K562 (cell line): Measurements from ENCODE around the gene CEACAM5. TPM values are rescaled to one million over a fixed set of nuclear protein-coding genes. Genes with fewer than 3 reads are reported as not detected.

Experiments
- polyA plus RNA-seq, 8 experiments: library from polyadenylated mRNA; depleted of rRNA in 4 of 8; stranded (reverse) in 5 of 8; unstranded in 3 of 8; fragments of >200 nt; fragmentation: Nextera tagmentation in 2 of 8; fragmentation: Illumina TruSeq in 1 of 8; extraction: Ambion mirVana in 2 of 8; extraction: Trizol in 1 of 8; gene quantifications; 2 replicates each; pipeline versions ENCODE4 v1.2.1 to v1.2.3, GENCODE V29; 2011 to 2014; ENCODE audit warnings: inconsistent platforms in 1 of 8, missing spikeins in 1 of 8
- total RNA-seq, 7 experiments: library from RNA; depleted of rRNA in 6 of 7; stranded (reverse); fragments of >200 nt in 6 of 7; fragmentation: Illumina TruSeq in 2 of 7; extraction: Trizol in 2 of 7; gene quantifications; 2 replicates each; pipeline versions ENCODE4 v1.2.1 to v1.2.3, GENCODE V29; 2011 to 2021; ENCODE audit warnings: low replicate concordance in 1 of 7

Gene CEACAM5
- total and polyA plus RNA-seq, 9 of the 15 experiments (the other 6 are each of a cell fraction or from before 2014, with no cell fraction given) = 0.33 TPM; not detected in 8

Other genes starting within 250 kb of the CEACAM5 start
Only the 7 nearest of the 11 such genes appear.
- gene CEACAM21, start 132.5 kb upstream of the CEACAM5 start, total RNA-seq (2014; rRNA removed) = 0.12 and 0.14 TPM in 2 replicates
- gene CEACAM21, start 132.5 kb upstream of the CEACAM5 start, total RNA-seq (2014; rRNA removed; fragmentation: Illumina TruSeq; extraction: Trizol) = 0.13 and 0.18 TPM in 2 replicates
- gene CEACAM21, start 132.5 kb upstream of the CEACAM5 start, total RNA-seq (2015; rRNA removed; fragmentation: Illumina TruSeq; extraction: Trizol) = 0.40 and 0.49 TPM in 2 replicates
- 0.18 TPM in 2 replicates for gene CEACAM21, start 132.5 kb upstream of the CEACAM5 start, total RNA-seq (2021)
- gene CEACAM21, start 132.5 kb upstream of the CEACAM5 start, polyA plus RNA-seq (2011; rRNA removed) = 0.06 TPM in 1 of 2 replicates, not detected in the other
- 0.24 and 0.30 TPM in 2 replicates for gene CEACAM21, start 132.5 kb upstream of the CEACAM5 start, polyA plus RNA-seq (2014; fragmentation: Illumina TruSeq; extraction: Trizol)
- under 1 TPM in 1 of 2 experiments, not detected in 1; 0.24 TPM for gene CEACAM21, start 132.5 kb upstream of the CEACAM5 start, polyA plus RNA-seq (2014; fragmentation: Nextera tagmentation; extraction: Ambion mirVana)
- 0.11 TPM in 1 of 2 replicates, not detected in the other for gene CEACAM21, start 132.5 kb upstream of the CEACAM5 start, polyA plus RNA-seq (2014; rRNA removed)
- gene CEACAM4, start 81.6 kb upstream of the CEACAM5 start, total RNA-seq (2014; rRNA removed) = not detected in 2 replicates
- not detected in 2 replicates for gene CEACAM4, start 81.6 kb upstream of the CEACAM5 start, total RNA-seq (2014; rRNA removed; fragmentation: Illumina TruSeq; extraction: Trizol)
- not detected in 2 replicates for gene CEACAM4, start 81.6 kb upstream of the CEACAM5 start, total RNA-seq (2015; rRNA removed; fragmentation: Illumina TruSeq; extraction: Trizol)
- gene CEACAM4, start 81.6 kb upstream of the CEACAM5 start, total RNA-seq (2021) = not detected in 2 replicates
- not detected in 2 replicates for gene CEACAM4, start 81.6 kb upstream of the CEACAM5 start, polyA plus RNA-seq (2011; rRNA removed)
- gene CEACAM4, start 81.6 kb upstream of the CEACAM5 start, polyA plus RNA-seq (2014; fragmentation: Illumina TruSeq; extraction: Trizol) = not detected in 2 replicates
- gene CEACAM4, start 81.6 kb upstream of the CEACAM5 start, polyA plus RNA-seq (2014; fragmentation: Nextera tagmentation; extraction: Ambion mirVana) = not detected
- gene CEACAM4, start 81.6 kb upstream of the CEACAM5 start, polyA plus RNA-seq (2014; rRNA removed) = not detected in 2 replicates
- not detected in 2 replicates for gene CEACAM7, start 20.4 kb upstream of the CEACAM5 start, total RNA-seq (2014; rRNA removed)
- not detected in 2 replicates for gene CEACAM7, start 20.4 kb upstream of the CEACAM5 start, total RNA-seq (2014; rRNA removed; fragmentation: Illumina TruSeq; extraction: Trizol)
- gene CEACAM7, start 20.4 kb upstream of the CEACAM5 start, total RNA-seq (2015; rRNA removed; fragmentation: Illumina TruSeq; extraction: Trizol) = not detected in 2 replicates
- gene CEACAM7, start 20.4 kb upstream of the CEACAM5 start, total RNA-seq (2021) = 0.09 TPM in 1 of 2 replicates, not detected in the other
- not detected in 2 replicates for gene CEACAM7, start 20.4 kb upstream of the CEACAM5 start, polyA plus RNA-seq (2011; rRNA removed)
- gene CEACAM7, start 20.4 kb upstream of the CEACAM5 start, polyA plus RNA-seq (2014; fragmentation: Illumina TruSeq; extraction: Trizol) = not detected in 2 replicates
- not detected for gene CEACAM7, start 20.4 kb upstream of the CEACAM5 start, polyA plus RNA-seq (2014; fragmentation: Nextera tagmentation; extraction: Ambion mirVana)
- gene CEACAM7, start 20.4 kb upstream of the CEACAM5 start, polyA plus RNA-seq (2014; rRNA removed) = not detected in 2 replicates
- gene CEACAM6, start 46.9 kb downstream of the CEACAM5 start, total RNA-seq (2014; rRNA removed) = not detected in 2 replicates
- gene CEACAM6, start 46.9 kb downstream of the CEACAM5 start, total RNA-seq (2014; rRNA removed; fragmentation: Illumina TruSeq; extraction: Trizol) = not detected in 2 replicates
- not detected in 2 replicates for gene CEACAM6, start 46.9 kb downstream of the CEACAM5 start, total RNA-seq (2015; rRNA removed; fragmentation: Illumina TruSeq; extraction: Trizol)
- 0.24 and 0.29 TPM in 2 replicates for gene CEACAM6, start 46.9 kb downstream of the CEACAM5 start, total RNA-seq (2021)
- gene CEACAM6, start 46.9 kb downstream of the CEACAM5 start, polyA plus RNA-seq (2011; rRNA removed) = not detected in 2 replicates
- not detected in 2 replicates for gene CEACAM6, start 46.9 kb downstream of the CEACAM5 start, polyA plus RNA-seq (2014; fragmentation: Illumina TruSeq; extraction: Trizol)
- not detected for gene CEACAM6, start 46.9 kb downstream of the CEACAM5 start, polyA plus RNA-seq (2014; fragmentation: Nextera tagmentation; extraction: Ambion mirVana)
- not detected in 2 replicates for gene CEACAM6, start 46.9 kb downstream of the CEACAM5 start, polyA plus RNA-seq (2014; rRNA removed)
- gene CEACAM3, start 88.0 kb downstream of the CEACAM5 start, total RNA-seq (2014; rRNA removed) = not detected in 2 replicates
- not detected in 2 replicates for gene CEACAM3, start 88.0 kb downstream of the CEACAM5 start, total RNA-seq (2014; rRNA removed; fragmentation: Illumina TruSeq; extraction: Trizol)
- gene CEACAM3, start 88.0 kb downstream of the CEACAM5 start, total RNA-seq (2015; rRNA removed; fragmentation: Illumina TruSeq; extraction: Trizol) = not detected in 2 replicates
- not detected in 2 replicates for gene CEACAM3, start 88.0 kb downstream of the CEACAM5 start, total RNA-seq (2021)
- gene CEACAM3, start 88.0 kb downstream of the CEACAM5 start, polyA plus RNA-seq (2011; rRNA removed) = not detected in 2 replicates
- gene CEACAM3, start 88.0 kb downstream of the CEACAM5 start, polyA plus RNA-seq (2014; fragmentation: Illumina TruSeq; extraction: Trizol) = not detected in 2 replicates
- not detected for gene CEACAM3, start 88.0 kb downstream of the CEACAM5 start, polyA plus RNA-seq (2014; fragmentation: Nextera tagmentation; extraction: Ambion mirVana)
- not detected in 2 replicates for gene CEACAM3, start 88.0 kb downstream of the CEACAM5 start, polyA plus RNA-seq (2014; rRNA removed)
- 0.29 TPM in 1 of 2 replicates, not detected in the other for gene LYPD4, start 136.1 kb downstream of the CEACAM5 start, total RNA-seq (2014; rRNA removed)
- not detected in 2 replicates for gene LYPD4, start 136.1 kb downstream of the CEACAM5 start, total RNA-seq (2014; rRNA removed; fragmentation: Illumina TruSeq; extraction: Trizol)
- gene LYPD4, start 136.1 kb downstream of the CEACAM5 start, total RNA-seq (2015; rRNA removed; fragmentation: Illumina TruSeq; extraction: Trizol) = not detected in 2 replicates
- not detected in 2 replicates for gene LYPD4, start 136.1 kb downstream of the CEACAM5 start, total RNA-seq (2021)
- gene LYPD4, start 136.1 kb downstream of the CEACAM5 start, polyA plus RNA-seq (2011; rRNA removed) = not detected in 2 replicates
- not detected in 2 replicates for gene LYPD4, start 136.1 kb downstream of the CEACAM5 start, polyA plus RNA-seq (2014; fragmentation: Illumina TruSeq; extraction: Trizol)
- gene LYPD4, start 136.1 kb downstream of the CEACAM5 start, polyA plus RNA-seq (2014; fragmentation: Nextera tagmentation; extraction: Ambion mirVana) = under 1 TPM in 1 of 2 experiments, not detected in 1; 0.11 TPM
- gene LYPD4, start 136.1 kb downstream of the CEACAM5 start, polyA plus RNA-seq (2014; rRNA removed) = not detected in 2 replicates
- not detected in 2 replicates for gene DMRTC2, start 136.4 kb downstream of the CEACAM5 start, total RNA-seq (2014; rRNA removed)
- gene DMRTC2, start 136.4 kb downstream of the CEACAM5 start, total RNA-seq (2014; rRNA removed; fragmentation: Illumina TruSeq; extraction: Trizol) = not detected in 2 replicates
- gene DMRTC2, start 136.4 kb downstream of the CEACAM5 start, total RNA-seq (2015; rRNA removed; fragmentation: Illumina TruSeq; extraction: Trizol) = not detected in 2 replicates
- not detected in 2 replicates for gene DMRTC2, start 136.4 kb downstream of the CEACAM5 start, total RNA-seq (2021)
- not detected in 2 replicates for gene DMRTC2, start 136.4 kb downstream of the CEACAM5 start, polyA plus RNA-seq (2011; rRNA removed)
- gene DMRTC2, start 136.4 kb downstream of the CEACAM5 start, polyA plus RNA-seq (2014; fragmentation: Illumina TruSeq; extraction: Trizol) = not detected in 2 replicates
- under 1 TPM in 1 of 2 experiments, not detected in 1; 0.03 TPM for gene DMRTC2, start 136.4 kb downstream of the CEACAM5 start, polyA plus RNA-seq (2014; fragmentation: Nextera tagmentation; extraction: Ambion mirVana)
- gene DMRTC2, start 136.4 kb downstream of the CEACAM5 start, polyA plus RNA-seq (2014; rRNA removed) = 0.04 TPM in 1 of 2 replicates, not detected in the other